Measurements from ENCODE around the gene ANG.
"Not testable (repeated sequence)": the region's sequence is repeated elsewhere in the genome, so short reads cannot be mapped to it uniquely, and the experiment has no call there.

The ANG gene

GRCh38 chr14:20712904-20713303, 24.3 kb downstream of the ANG start:
- H3K4me3 ChIP-seq (ENCODE audit: low read depth, low read length), result no peak overlapping the region
- no peak for TF ChIP-seq CTCF (IDR thresholded peaks at IDR 0.05; ENCODE audit: insufficient read depth, low read depth, low read length, missing control alignments)
- DNase-seq (ENCODE audit: low read depth), result no peak

GRCh38 chr14:20714593-20715250, 26.2 kb downstream of the ANG start:
- no peak for TF ChIP-seq CTCF (IDR thresholded peaks at IDR 0.05; ENCODE audit: insufficient read depth, low read depth, low read length, missing control alignments)
- DNase-seq (ENCODE audit: low read depth), result no peak
- no peak overlapping the region for H3K4me3 ChIP-seq (ENCODE audit: low read depth, low read length)

DNA sequence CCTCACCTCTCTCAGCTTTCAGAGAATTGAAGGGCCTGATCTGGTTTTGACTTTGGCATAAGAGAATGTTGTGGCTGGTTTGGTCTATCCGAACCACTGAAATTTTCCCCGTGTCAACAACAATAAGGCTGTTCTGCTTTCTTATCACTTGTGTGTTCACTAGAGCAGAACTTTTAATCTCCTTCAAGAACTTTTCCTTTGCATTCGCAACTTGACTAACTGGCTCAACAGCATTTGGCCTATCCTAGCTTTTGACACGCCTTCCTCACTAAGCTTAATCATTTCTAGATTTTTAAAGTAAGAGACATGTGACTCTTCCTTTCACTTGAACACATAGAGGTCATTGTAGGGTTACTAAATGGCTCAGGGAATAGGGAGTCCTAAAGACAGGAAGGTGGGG, 31.2 kb downstream of the ANG start:
- peak; percentile 13 for DNase-seq (ENCODE audit: low read depth)
- no peak overlapping the region for H3K4me3 ChIP-seq (ENCODE audit: low read depth, low read length)

DNA sequence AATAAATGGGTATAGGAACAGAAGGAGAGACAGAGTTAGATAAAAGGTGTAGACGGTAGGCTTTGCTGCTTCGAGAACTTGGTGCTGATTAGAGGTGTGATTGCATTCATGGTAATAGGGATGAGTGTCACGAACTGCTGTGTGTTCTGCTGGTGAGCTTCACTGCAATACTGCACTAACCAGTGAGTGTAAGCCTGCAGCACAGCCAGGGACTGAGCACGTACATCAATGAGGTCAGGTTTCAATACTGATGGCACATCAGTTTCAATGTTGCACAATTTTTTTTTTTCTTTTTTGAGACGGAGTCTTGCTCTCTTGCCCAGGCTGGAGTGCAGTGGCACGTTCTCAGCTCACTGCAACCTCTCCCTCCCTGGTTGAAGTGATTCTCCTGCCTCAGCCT, 32.2 kb downstream of the ANG start:
- DNase-seq (ENCODE audit: low read depth), result no peak
- no peak for TF ChIP-seq CTCF (IDR thresholded peaks at IDR 0.05; ENCODE audit: insufficient read depth, low read depth, low read length, missing control alignments)

More for the DNA sequence above, 31.2 kb downstream of the ANG start:
- TF ChIP-seq CTCF (IDR thresholded peaks at IDR 0.05; ENCODE audit: insufficient read depth, low read depth, low read length, missing control alignments), result no peak

GRCh38 chr14:20722016-20722415, 33.5 kb downstream of the ANG start:
- no peak overlapping the region for H3K4me3 ChIP-seq (ENCODE audit: low read depth, low read length)
- no peak for DNase-seq (ENCODE audit: low read depth)
- TF ChIP-seq CTCF (IDR thresholded peaks at IDR 0.05; ENCODE audit: insufficient read depth, low read depth, low read length, missing control alignments), result no peak

More for the DNA sequence above, 32.2 kb downstream of the ANG start:
- no peak overlapping the region for H3K4me3 ChIP-seq (ENCODE audit: low read depth, low read length)

GRCh38 chr14:20723488-20723887, 34.9 kb downstream of the ANG start:
- DNase-seq (ENCODE audit: low read depth), result no peak
- no peak overlapping the region for H3K4me3 ChIP-seq (ENCODE audit: low read depth, low read length)
- no peak for TF ChIP-seq CTCF (IDR thresholded peaks at IDR 0.05; ENCODE audit: insufficient read depth, low read depth, low read length, missing control alignments)

- not testable (repeated sequence) for DNase-seq (ENCODE audit: low read depth); H3K4me3 ChIP-seq (ENCODE audit: low read depth, low read length)
These were observed 37.6 kb downstream of the ANG start for GRCh38 chr14:20726121-20726520.

Measured in GM12865 (cell line).